Right lobe of liver (tissue), 6 donors: Measurements from ENCODE around the gene UHRF2. TPM values are rescaled to one million over a fixed set of nuclear protein-coding genes. Genes with fewer than 3 reads are reported as not detected.
A peak's percentile ranks its signal among the peaks of the same experiment; 100 is the strongest.

Source experiments
- ATAC-seq, 4 donors: fragments of 200-7000 bp; cut with Tn5 transposase; one replicate each; pipeline ENCODE4 v1.9.1; 2020; ENCODE audit warnings: mild to moderate bottlenecking in 4 of 4, moderate library complexity in 4 of 4
- DNase-seq, 3 donors: peaks; one replicate each; pipeline ENCODE4 v3.0.0-alpha.2; 2020
- H3K27ac ChIP-seq, 3 donors: fragments of 200-600 bp; one replicate each; pipeline ENCODE4 v1.8.0; 2022
- H3K27me3 ChIP-seq, 2 donors: fragments of 200-600 bp; one replicate each; pipeline ENCODE4 v1.8.0; 2022
- H3K36me3 ChIP-seq, 4 donors: fragments of 200-600 bp; sonication (generic) in 1 of 4; one replicate each; pipeline versions ENCODE4 v1.5.1 to v1.8.0; 2017 to 2022; ENCODE audit warnings: control low read depth in 1 of 4
- H3K4me1 ChIP-seq, 4 donors: fragments of 200-600 bp; sonication (generic) in 1 of 4; one replicate each; pipeline versions ENCODE4 v1.5.1 to v1.8.0; 2017 to 2022; ENCODE audit warnings: control low read depth in 1 of 4
- H3K4me3 ChIP-seq, 3 donors: fragments of 200-600 bp; one replicate each; pipeline ENCODE4 v1.8.0; 2022
- H3K9me3 ChIP-seq, 4 donors: fragments of 200-600 bp; sonication (generic) in 1 of 4; one replicate each; pipeline versions ENCODE4 v1.5.1 to v1.8.0; 2017 to 2022; ENCODE audit warnings: control low read depth in 1 of 4
- CTCF ChIP-seq, 4 donors: fragments of 200-600 bp in 3 of 4; fragments of 450-650 bp in 1 of 4; IDR thresholded peaks; one replicate each; pipeline versions ENCODE4 v1.5.1 to v1.8.0; 2016 to 2022; ENCODE audit warnings: antibody characterized with exemption in 4 of 4, mild to moderate bottlenecking in 2 of 4
- POLR2A ChIP-seq: fragments of 450-650 bp; IDR thresholded peaks from one replicate; pipeline ENCODE4 v1.6.1; 2017; ENCODE audit warnings: antibody characterized with exemption, mild to moderate bottlenecking
- WGBS: methylation state at CpG from one replicate; pipeline ENCODE4 v1.1.6; 2018; ENCODE audit warnings: low coverage, low lambda C conversion rate; ENCODE audit not compliant: insufficient coverage; ENCODE audit errors: missing lambda C conversion rate; 5-methylcytosine and 5-hydroxymethylcytosine counted together
- intact Hi-C, 2 donors: fragments of 100-400 bp; cut with DNase I; formaldehyde crosslinking; loops; one replicate each; pipeline versions ENCODE4 v1.11.2 to v1.14.1; 2022
- total RNA-seq, 6 experiments: library from RNA; depleted of rRNA in 2 of 6; stranded (reverse); fragments of >200 nt in 2 of 6; fragmentation: NEBNext Ultra II Directional in 3 of 6; extraction: Animal tissue kit (Norgen Biotek cat#: 25700) in 3 of 6; gene quantifications; one replicate each; pipeline versions ENCODE4 v1.1.0 to v1.2.4, GENCODE V29; 2016 to 2023
- donor health status: DM: no; HTN: yes; CAD: no.
- donor health status: DM: no; HTN: no; CAD: no.
- donor health status: DM: no; HTN: no; CAD: no.
- donor health status: DM: no; HTN: yes; CAD: no.
- donor health status: DM: no; HTN: yes; CAD: no.

The UHRF2 gene
- total RNA-seq, 6 experiments from 2014 or later: 12.6 to 18.8 (median 17.1) TPM

GRCh38 chr9:6502399-6502798 is 89.4 kb downstream of the UHRF2 start:
- H3K9me3 ChIP-seq: no peaks in the 10 kb centered on the region
- 60% methylated on average over 3 of the region's 3 CpGs for WGBS
- H3K4me3 ChIP-seq: no peak overlapping the region
- peaks cover 0 to 20% (median 7%) of the 10 kb centered on the region in 4 donors for H3K4me1 ChIP-seq
- peak overlapping the region in 1 of 3 donors; percentile 70 for H3K27ac ChIP-seq
- ATAC-seq: peak; percentile 63 to 82 (median 69)
- H3K36me3 ChIP-seq: peaks cover 0 to 30% (median 5%) of the 10 kb centered on the region in 4 donors
- TF ChIP-seq CTCF (IDR thresholded peaks at IDR 0.05) (no peak), POLR2A (no peak)
- intact Hi-C loops: no loop called here
- DNase-seq: no peak
- no peaks in the 10 kb centered on the region for H3K27me3 ChIP-seq

- intact Hi-C loops: no loop called here
- Histone ChIP-seq H3K27me3 (no peaks in the 10 kb centered on the region), H3K27ac (no peak overlapping the region), H3K9me3 (no peaks in the 10 kb centered on the region), H3K4me3 (no peak overlapping the region), H3K4me1 (peaks cover 0 to 12% (median 5%) of the 10 kb centered on the region in 4 donors), H3K36me3 (peaks cover 0 to 23% (median 6%) of the 10 kb centered on the region in 4 donors)
- 97% methylated on average over 2 of the region's 2 CpGs for WGBS
- no peak for ATAC-seq
- DNase-seq: no peak
- TF ChIP-seq CTCF (IDR thresholded peaks at IDR 0.05) (no peak), POLR2A (no peak)
Observed at GRCh38 chr9:6506571-6506970, 93.6 kb downstream of the UHRF2 start.

GRCh38 chr9:6512085-6512657 is 99.2 kb downstream of the UHRF2 start:
- H3K27me3 ChIP-seq: no peaks in the 10 kb centered on the region
- TF ChIP-seq CTCF (IDR thresholded peaks at IDR 0.05) (no peak), POLR2A (no peak)
- no peak overlapping the region for H3K27ac ChIP-seq
- H3K36me3 ChIP-seq: peaks cover 0 to 3% (median under 1%) of the 10 kb centered on the region in 4 donors
- 60% methylated on average over 3 of the region's 3 CpGs for WGBS
- ATAC-seq (no peak), DNase-seq (no peak)
- no peak overlapping the region for H3K4me3 ChIP-seq
- H3K9me3 ChIP-seq: no peaks in the 10 kb centered on the region
- no peaks in the 10 kb centered on the region for H3K4me1 ChIP-seq
- intact Hi-C loops: no loop called here

GRCh38 chr9:6522263-6522662 is 109.3 kb downstream of the UHRF2 start:
- Histone ChIP-seq H3K27ac (no peak overlapping the region), H3K36me3 (no peaks in the 10 kb centered on the region), H3K4me3 (no peak overlapping the region), H3K4me1 (no peaks in the 10 kb centered on the region), H3K9me3 (peaks cover 0 to 3% (median 0%) of the 10 kb centered on the region in 4 donors), H3K27me3 (no peaks in the 10 kb centered on the region)
- TF ChIP-seq CTCF (IDR thresholded peaks at IDR 0.05) (no peak), POLR2A (no peak)
- DNase-seq (no peak), ATAC-seq (no peak)
- intact Hi-C loops: no loop called here
- 99% methylated on average over 4 of the region's 4 CpGs for WGBS
